ENCODE results near the gene ABCA7.
A peak's percentile ranks its signal among the peaks of the same experiment; 100 is the strongest.
"Not testable (repeated sequence)": the region's sequence is repeated elsewhere in the genome, so short reads cannot be mapped to it uniquely, and the experiment has no call there.

ABCA7 gene

DNA sequence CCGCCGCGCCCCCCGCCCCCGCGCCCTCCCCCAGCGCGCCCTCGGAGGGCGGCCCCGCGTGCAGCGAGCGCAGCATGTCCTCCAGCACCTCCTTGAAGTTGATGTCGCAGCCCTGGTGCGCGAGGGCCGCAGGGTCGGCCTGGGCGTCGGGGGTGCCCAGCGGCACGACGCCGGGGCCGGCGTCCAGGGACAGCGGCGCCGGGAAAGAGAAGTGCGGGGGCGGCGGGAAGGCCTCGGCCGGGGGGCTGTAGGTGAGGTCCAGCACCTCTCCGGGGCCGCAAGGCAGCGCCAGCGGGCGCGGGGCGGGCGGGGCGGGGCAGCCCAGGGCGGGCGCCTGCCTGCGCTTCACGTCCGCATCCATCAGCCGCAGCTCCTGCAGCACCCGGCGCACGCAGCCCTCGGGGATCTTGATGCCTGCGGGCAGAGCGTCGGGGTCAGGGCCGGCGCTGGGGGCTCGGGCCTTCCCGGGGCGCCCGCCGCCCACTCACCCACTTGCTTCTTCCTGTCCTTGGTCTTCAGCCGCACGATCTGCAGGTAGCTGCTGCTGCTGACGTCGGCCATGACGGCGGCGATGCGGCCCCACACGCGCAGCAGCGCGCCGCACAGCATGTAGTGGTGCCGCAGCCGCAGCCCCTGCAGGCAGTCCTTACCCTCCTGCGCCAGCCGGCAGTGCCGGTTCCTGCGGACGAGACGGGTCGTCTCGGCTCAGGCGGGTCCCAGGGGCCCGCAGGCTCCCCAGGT lies 68.6 kb downstream of the ABCA7 start:
- no peak for DNase-seq

DNA sequence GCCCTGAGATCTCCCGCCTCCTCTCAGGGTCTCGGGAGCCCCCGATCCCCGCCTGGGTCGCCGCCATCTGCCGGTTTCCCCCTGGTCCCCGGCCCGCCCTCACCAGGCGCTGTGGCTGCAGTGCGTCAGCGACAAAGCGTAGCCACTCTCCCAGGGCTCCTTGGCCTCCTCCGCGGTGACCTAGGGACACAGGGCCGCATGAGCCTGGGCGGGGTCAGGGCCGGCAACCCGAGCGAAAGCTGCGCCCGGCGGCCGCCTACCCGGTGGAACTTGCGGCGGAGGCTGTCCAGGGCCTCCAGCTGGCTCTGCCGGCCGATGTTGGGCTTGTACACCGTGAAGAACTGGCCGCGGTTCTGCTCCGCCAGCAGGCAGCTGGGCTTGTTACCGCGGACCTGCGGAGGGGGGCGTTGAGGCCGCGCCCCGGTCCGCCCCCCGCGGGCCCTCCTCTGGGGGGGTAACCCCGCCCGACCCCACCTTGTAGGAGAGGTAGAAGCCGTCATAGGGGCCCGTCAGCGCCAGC lies 69.2 kb downstream of the ABCA7 start:
- no peak for DNase-seq

DNA sequence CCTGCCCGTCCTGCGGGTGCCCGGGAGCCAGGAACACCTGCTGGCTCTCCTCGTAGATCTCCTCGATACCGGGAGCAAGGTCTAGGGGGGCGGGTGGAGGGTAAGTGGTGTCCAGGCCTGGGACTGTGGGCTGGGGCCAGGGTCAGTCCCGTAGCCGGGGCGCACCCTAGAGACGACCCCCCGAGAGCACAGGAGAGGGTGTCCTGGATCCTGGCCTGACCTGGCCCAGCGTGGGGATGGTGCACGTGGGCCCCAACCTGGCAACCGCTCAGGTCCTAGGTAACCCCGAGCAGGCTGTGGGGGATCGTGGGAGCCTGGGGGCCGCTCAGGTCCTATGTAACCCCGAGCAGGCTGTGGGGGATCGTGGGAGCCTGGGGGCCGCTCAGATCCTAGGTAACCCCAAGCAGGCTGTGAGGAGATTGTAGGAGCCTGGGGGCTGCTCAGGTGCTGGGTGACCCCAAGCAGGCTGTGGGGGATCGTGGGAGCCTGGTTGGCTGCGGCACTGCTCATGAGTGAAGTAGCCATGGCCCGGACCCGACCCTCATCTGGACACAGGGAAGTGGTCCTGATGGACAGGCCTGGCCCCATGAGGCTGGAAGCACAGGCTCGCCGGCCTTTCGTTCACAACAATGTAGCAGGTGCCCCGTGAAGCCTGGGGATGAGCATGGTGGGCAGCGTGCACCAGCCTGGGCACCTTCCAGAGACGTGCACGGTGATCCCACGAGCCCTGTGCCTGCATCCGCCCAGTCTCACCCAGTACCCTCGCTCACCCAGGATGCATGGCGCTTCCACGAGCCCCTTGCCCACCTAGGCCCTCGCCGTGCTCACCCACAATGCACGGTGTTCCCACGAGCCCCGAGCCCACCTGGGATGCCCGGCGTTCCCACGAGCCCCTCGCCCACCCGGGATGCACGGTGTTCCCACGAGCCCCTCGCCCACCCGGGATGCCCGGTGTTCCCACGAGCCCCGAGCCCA lies 70.1 kb downstream of the ABCA7 start:
- DNase-seq: no peak

DNA sequence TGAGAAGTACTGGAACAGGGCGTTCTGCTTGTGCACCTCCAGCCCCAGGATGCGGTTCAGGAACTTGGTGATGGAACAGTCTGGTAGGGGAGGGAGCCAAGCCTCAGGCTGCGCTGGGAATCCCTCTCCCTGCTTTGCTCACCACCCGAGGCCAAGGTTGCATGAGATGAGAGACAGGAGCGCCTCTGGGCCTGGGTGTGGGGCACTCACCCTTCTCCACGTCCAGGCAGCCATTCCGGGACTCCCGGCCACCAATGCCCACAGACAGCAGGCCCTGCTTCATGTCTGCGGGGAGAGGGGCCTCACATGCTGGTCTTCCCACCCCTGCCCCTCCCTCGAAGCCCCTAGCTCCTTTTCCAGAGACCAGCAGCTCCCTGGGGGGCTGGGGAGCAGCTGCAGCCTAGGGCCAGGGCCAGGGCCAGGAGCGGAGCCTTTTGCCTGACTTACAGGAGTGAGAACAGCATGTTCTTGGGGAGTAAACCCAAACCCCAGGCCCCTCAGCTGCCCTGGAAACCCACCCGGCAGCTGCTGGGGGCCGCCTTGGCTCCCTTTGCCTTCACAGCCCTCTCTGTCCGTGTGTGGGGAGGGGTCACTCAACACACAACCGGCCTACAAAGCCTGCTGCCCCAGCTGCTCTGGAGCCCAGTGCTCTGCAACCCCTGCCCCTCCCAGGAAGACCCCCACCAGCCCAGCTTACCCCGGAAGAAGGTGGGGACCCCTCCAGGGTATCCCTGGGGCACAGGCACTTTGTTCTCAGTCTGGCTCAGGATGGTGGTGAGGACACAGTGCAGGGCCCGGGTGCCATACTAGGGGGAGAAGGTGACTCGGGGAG lies 71.1 kb downstream of the ABCA7 start:
- no peak for DNase-seq

DNA sequence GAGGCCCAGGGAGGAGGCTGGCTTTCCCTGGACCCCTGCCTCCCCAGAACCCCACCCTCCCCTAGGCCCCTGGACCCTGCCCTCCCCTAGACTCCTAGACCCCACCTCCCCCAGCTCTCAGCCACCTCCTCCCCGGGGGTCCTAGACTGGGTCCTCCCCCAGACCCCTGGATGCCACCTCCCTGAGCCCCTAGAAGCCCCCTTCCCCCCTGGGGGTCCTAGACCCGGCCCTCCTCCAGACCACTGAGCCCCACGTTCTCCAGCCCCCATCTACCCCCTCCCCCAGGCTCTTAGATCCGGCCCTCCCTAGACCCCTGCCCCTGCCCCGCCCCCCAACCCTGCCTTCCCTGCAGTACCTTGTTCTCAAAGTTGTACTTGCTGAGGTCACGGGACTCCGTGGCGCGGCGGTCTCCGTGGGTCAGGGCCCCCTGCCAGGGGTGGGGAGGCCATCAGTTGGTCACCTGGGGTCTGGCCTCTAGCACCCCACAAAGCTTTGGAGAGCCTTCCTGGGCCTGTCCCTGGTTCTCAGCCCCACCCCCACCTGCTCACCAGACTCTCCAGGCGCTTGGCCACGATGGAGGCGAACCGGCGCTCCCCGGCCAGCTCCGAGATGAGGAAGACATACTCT lies 71.8 kb downstream of the ABCA7 start:
- no peak for DNase-seq

DNA sequence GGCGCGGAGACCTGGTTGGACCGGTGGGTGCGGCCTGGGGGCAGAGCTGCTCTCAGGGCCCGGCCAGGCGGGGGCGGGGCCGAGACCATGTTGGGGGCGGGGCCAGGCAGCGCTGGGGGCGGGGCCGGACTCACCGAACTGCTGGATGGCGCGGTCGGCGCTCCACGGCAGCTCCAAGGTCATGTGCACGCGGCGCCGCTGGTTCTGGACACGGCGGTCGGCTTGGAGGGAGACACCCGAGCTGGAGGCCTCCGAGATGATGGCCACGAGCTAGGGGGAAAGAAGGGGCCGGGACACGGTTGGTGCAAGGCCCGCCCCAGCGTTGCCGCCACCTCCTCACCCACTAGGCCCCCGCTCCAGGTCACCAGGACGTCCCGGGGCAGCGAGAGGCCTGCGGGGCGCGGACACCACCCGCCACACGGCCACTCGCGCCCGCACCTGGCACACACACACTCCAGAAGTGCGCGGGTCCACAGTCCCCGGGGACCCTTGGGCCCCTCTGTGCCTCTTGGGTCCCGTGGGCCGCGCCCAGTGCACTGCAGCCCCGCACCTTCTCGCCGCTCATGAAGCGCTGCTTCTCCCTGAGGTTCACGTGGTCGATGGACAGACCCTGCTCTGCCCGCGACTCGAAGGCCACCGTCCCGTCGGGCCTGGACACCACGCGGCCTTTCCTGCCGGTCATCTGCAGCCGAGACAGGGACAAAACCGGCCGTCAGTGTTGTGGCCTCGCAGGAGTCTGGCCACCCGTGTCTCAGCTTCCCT lies 72.5 kb downstream of the ABCA7 start:
- no peak for DNase-seq

DNA sequence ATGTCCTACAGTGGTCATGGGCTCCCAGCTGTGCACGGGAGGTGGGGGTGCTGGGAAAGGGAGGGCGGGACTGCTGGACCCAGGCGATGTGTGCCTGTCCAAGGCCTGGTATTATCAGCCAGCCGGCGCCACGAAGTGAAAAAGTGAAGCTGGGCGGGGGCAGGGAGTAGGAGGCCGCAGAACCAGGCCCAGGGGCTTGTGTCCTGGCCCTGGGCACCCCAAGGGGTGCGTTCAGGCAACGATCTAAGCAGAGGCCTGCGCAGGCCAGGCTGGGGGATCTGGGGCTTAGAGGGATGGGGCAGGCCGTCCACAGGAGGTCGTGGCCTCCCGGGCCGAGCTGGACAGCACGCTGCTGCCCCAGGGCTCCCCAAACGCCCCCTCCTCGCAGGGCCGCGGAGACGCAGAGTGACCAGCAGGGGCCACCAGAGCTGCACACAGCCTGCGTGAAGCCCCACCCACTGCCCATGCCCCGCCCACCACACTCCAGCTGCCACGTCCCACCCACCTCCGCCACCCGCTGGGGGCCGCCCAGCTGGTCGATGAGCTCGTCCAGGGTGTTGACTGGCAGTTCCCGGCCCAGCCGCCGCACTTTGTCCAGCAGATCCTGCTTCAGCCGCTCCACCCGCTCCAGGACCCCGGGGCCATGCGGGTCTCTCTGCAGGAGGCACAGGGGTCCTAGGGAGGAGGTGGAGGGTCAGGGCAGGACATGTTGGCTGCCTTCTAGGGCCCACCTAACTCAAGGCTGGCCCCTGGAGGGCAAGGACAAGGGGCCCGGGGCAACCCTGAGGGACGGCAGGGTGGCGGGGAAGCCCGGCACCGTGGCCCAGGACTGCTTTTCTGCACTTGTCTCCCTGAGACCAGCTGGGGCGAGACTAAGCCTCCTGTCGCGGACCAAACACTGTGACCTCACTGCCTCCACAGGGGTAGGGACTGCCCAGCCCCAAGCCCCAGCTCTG lies 73.4 kb downstream of the ABCA7 start:
- DNase-seq: peak; percentile 91

DNA sequence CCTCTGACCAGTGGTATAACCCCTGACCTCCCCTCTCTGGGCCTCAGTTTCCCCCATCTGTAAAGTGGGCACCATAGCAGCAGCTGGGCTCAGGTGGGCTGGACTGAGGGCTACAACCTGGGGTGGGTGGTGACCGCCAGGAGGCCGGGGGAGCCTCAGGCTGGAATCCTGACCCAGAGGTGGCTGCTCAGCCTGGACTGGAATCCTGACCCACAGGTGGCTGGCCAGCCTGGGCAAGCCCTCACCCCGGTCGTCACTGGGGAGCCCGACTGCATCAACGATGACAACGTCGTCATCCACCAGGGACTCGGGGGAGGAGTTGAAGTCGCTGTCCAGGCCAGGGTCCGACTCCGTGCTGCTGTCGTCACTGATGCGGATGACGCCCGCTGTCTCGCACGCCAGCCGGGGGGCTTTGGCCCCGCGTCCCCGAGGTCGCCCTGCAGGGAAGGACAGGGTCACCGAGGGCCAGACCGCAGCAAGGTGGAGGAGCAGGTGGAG lies 74.1 kb downstream of the ABCA7 start:
- no peak for DNase-seq

DNA sequence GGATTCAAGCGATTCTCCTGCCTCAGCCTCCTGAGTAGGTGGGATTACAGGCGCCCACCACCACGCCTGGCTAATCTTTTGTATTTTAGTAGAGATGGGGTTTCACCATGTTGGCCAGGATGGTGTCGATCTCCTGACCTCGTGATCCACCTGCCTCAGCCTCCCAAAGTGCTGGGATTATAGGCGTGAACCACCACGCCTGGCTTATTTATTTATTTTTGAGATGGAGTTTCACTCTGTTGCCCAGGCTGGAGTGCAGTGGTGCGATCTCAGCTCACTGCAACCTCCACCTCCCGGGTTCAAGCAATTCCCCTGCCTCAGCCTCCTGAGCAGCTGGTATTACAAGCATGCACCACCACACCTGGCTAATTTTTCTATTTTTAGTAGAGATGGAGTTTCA lies 74.8 kb downstream of the ABCA7 start:
- not testable (repeated sequence) for DNase-seq
